PFSK-1 (cell line): ENCODE data around the gene THUMPD2.

Experiments used
- FOXP2 ChIP-seq: optimal IDR thresholded peaks from 2 replicates; pipeline ENCODE3; 2011; ENCODE audit warnings: borderline replicate concordance, control low read depth, inconsistent platforms; ENCODE audit not compliant: insufficient read depth; ENCODE audit errors: extremely low read length, extremely low read depth
- POLR2AphosphoS5 ChIP-seq: IDR thresholded peaks from 2 replicates; pipeline ENCODE4 v1.6.1; 2012; ENCODE audit warnings: low read depth, mild to moderate bottlenecking, control low read depth, low read length, moderate library complexity
- REST ChIP-seq, 2 experiments: IDR thresholded peaks; 2 replicates each; pipeline versions ENCODE4 v1.6.1 to v1.8.0; 2011 to 2012; ENCODE audit warnings: low read depth in 2 of 2, low read length in 2 of 2, control low read depth in 1 of 2, inconsistent platforms in 1 of 2, mild to moderate bottlenecking in 1 of 2, moderate library complexity in 1 of 2; ENCODE audit not compliant: insufficient read depth in 1 of 2
- SIN3A ChIP-seq: IDR thresholded peaks from 2 replicates; pipeline ENCODE4 v1.6.1; 2012; ENCODE audit warnings: mild to moderate bottlenecking, low read length, moderate library complexity, borderline replicate concordance; ENCODE audit not compliant: insufficient read depth
- TAF1 ChIP-seq: IDR thresholded peaks from 2 replicates; pipeline ENCODE4 v1.6.1; 2012; ENCODE audit warnings: low read length, control low read depth, borderline replicate concordance; ENCODE audit not compliant: insufficient read depth

Gene THUMPD2

DNA sequence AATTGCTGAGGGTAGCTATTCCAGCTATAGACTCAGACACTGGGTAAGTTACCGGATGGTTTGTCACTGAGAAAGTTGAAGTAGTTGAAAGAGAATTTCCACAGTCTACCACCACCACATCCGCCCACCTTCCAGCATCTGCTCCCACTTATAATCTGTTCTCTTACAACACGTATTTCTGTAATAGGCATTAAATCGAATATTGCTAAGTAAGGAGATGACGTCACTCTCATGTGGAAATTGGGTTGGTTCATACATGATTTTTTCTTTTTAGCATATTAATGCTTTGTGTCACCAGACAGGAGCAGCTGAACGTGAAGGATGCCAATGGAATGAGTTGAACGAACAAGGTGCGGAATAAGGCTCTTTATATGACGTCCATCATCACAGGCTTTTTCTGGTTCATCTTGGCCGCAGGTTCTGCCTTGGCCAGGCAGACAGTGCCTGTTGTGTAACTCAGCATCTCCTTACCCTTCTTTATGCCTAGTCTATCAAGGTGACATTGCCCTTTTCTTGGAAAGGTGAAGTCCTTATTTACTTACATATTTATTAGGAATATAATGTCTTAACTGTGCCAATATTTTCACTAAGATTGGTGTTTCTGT lies 45.9 kb downstream of the THUMPD2 start:
- TF ChIP-seq FOXP2: no peak
- no peak for TF ChIP-seq REST (IDR thresholded peaks at IDR 0.05; ENCODE audit: insufficient read depth in 1 of 2, low read depth in 2 of 2, low read length in 2 of 2)
- no peak for TF ChIP-seq POLR2AphosphoS5
- TF ChIP-seq TAF1: no peak
- no peak for TF ChIP-seq SIN3A

- TF ChIP-seq TAF1: no peak
- no peak for TF ChIP-seq POLR2AphosphoS5
- no peak for TF ChIP-seq REST (IDR thresholded peaks at IDR 0.05; ENCODE audit: insufficient read depth in 1 of 2, low read depth in 2 of 2, low read length in 2 of 2)
- no peak for TF ChIP-seq SIN3A
- no peak for TF ChIP-seq FOXP2
Observed at GRCh38 chr2:39732482-39732881, 46.6 kb downstream of the THUMPD2 start.

- TF ChIP-seq REST (IDR thresholded peaks at IDR 0.05; ENCODE audit: insufficient read depth in 1 of 2, low read depth in 2 of 2, low read length in 2 of 2) (no peak), POLR2AphosphoS5 (no peak), FOXP2 (no peak), SIN3A (no peak), TAF1 (no peak)
Observed at GRCh38 chr2:39731546-39731945, 47.5 kb downstream of the THUMPD2 start.

GRCh38 chr2:39730685-39731302 lies 48.3 kb downstream of the THUMPD2 start:
- TF ChIP-seq TAF1: no peak
- TF ChIP-seq REST (IDR thresholded peaks at IDR 0.05; ENCODE audit: insufficient read depth in 1 of 2, low read depth in 2 of 2, low read length in 2 of 2): no peak
- TF ChIP-seq SIN3A: no peak
- no peak for TF ChIP-seq FOXP2
- no peak for TF ChIP-seq POLR2AphosphoS5

DNA sequence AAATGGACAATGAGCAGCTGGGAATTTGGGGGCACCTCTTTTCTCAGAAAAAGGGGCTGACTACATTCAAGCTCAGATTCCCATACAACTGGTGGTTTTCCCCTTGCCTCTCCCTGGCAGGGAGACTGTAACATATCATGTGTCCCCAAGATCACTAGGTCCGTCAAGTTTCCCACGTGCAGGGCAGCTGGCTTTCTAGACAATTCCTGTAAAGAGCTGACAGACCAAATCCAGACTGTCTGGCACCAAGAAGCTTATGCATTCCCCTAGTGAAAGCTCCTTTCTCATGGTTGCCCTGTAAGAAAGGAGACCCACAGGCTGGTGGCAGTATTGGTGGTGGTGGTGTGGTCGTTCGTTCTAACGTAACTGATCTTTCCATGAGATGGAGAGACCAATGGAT lies 48.8 kb downstream of the THUMPD2 start:
- no peak for TF ChIP-seq REST (IDR thresholded peaks at IDR 0.05; ENCODE audit: insufficient read depth in 1 of 2, low read depth in 2 of 2, low read length in 2 of 2)
- TF ChIP-seq TAF1: no peak
- TF ChIP-seq FOXP2: no peak
